SK-N-MC (cell line): Measurements from ENCODE around the gene JMJD1C.

ENCODE experiments used
- EZH2 ChIP-seq: fragments of 200-600 bp; sonication (generic); IDR thresholded peaks from one replicate; pipeline ENCODE4 v1.6.1; 2017; ENCODE audit warnings: antibody characterized with exemption
- POLR2AphosphoS5 ChIP-seq: IDR thresholded peaks from 2 replicates; pipeline ENCODE4 v1.6.1; 2012; ENCODE audit warnings: mild to moderate bottlenecking, low read depth, low read length, borderline replicate concordance

- no peak for TF ChIP-seq EZH2
- TF ChIP-seq POLR2AphosphoS5: no peak
These were observed 225.0 kb downstream of the JMJD1C start for GRCh38 chr10:63240807-63241206.
